ENCODE measurements around the gene ARL9.

- TF ChIP-seq CTCF (IDR thresholded peaks at IDR 0.05) (no peak), POLR2A (IDR thresholded peaks at IDR 0.05) (no peak)
Measured at GRCh38 chr4:56464581-56464980, 41.0 kb upstream of the ARL9 start.

Data from esophagus squamous epithelium (tissue), 4 donors.